ENCODE data around the gene NLRP6.

- TF ChIP-seq CTCF (IDR thresholded peaks at IDR 0.05), result peak; percentile 44 to 59
- TF ChIP-seq POLR2A (IDR thresholded peaks at IDR 0.05), result no peak
Observed at GRCh38 chr11:250740-251299, 27.4 kb upstream of the NLRP6 start.

All from suprapubic skin (tissue), 3 donors.